HG03066 (cell line): Measurements from ENCODE around the gene C18orf63.
"Not testable (repeated sequence)": the region's sequence is repeated elsewhere in the genome, so short reads cannot be mapped to it uniquely, and the experiment has no call there.

Source experiments
- ATAC-seq: cut with Tn5 transposase; IDR thresholded peaks from one replicate; pipeline ENCODE4 v1.9.1; 2021; ENCODE audit warnings: low read depth; ENCODE audit not compliant: unreplicated experiment

C18orf63 gene

GRCh38 chr18:74316257-74317170, 875 bp downstream of the C18orf63 start:
- no peak for ATAC-seq

GRCh38 chr18:74326231-74326630, 10.6 kb downstream of the C18orf63 start:
- ATAC-seq: no peak

GRCh38 chr18:74326791-74327190, 11.2 kb downstream of the C18orf63 start:
- not testable (repeated sequence) for ATAC-seq

- no peak for ATAC-seq
Measured at GRCh38 chr18:74328206-74328605, 12.6 kb downstream of the C18orf63 start.

GRCh38 chr18:74329688-74330205, 14.1 kb downstream of the C18orf63 start:
- ATAC-seq: no peak

GRCh38 chr18:74331404-74331803, 15.8 kb downstream of the C18orf63 start:
- no peak for ATAC-seq

- ATAC-seq: no peak
Measured at GRCh38 chr18:74333091-74333490, 17.5 kb downstream of the C18orf63 start.

GRCh38 chr18:74334242-74334893, 18.7 kb downstream of the C18orf63 start:
- peak; percentile 64 for ATAC-seq

GRCh38 chr18:74336656-74337055, 21.0 kb downstream of the C18orf63 start:
- no peak for ATAC-seq

- no peak for ATAC-seq
Measured at GRCh38 chr18:74337155-74337911, 21.7 kb downstream of the C18orf63 start.

- no peak for ATAC-seq
Measured at GRCh38 chr18:74337912-74338309, 22.3 kb downstream of the C18orf63 start.

GRCh38 chr18:74342416-74343043, 26.9 kb downstream of the C18orf63 start:
- no peak for ATAC-seq

GRCh38 chr18:74346206-74346605, 30.6 kb downstream of the C18orf63 start:
- no peak for ATAC-seq

GRCh38 chr18:74348581-74348980, 32.9 kb downstream of the C18orf63 start:
- ATAC-seq: no peak

- peak; percentile 65 for ATAC-seq
Measured at GRCh38 chr18:74351354-74351753, 35.7 kb downstream of the C18orf63 start.

- ATAC-seq: no peak
Measured at GRCh38 chr18:74353169-74353775, 37.6 kb downstream of the C18orf63 start.

GRCh38 chr18:74356959-74357358, 41.3 kb downstream of the C18orf63 start:
- peak; percentile 58 for ATAC-seq

GRCh38 chr18:74360852-74361655, 45.4 kb downstream of the C18orf63 start:
- ATAC-seq: no peak

- no peak for ATAC-seq
Measured at GRCh38 chr18:74367905-74368304, 52.3 kb downstream of the C18orf63 start.
